Measurements from ENCODE around the gene PCK1. TPM values are rescaled to one million over a fixed set of nuclear protein-coding genes. Genes with fewer than 3 reads are reported as not detected.

The PCK1 gene
- total and polyA plus RNA-seq, 9 donors = 0.30 to 133 (median 1.9) TPM

DNA sequence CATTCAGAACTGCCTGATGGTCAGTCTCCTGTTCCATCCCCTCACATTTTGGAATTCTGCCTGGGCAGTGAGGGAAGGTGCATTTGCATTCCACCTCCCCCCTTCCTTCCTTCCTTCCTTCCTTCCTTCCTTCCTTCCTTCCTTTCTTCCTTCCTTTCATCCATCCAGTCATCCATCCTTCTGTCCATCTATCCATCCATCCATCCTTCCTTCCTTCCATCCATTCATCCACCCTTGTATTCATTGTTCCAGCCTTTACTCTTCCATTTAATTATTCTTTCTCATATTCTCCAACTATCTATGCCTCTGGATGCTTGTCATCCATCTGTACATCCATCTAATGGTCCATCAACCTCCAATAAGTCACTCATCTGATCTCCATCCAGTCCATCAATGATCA lies 14.0 kb downstream of the PCK1 start:
- no peak for DNase-seq
- no peaks in the 10 kb centered on the region for H3K9me3 ChIP-seq
- no peak overlapping the region for H3K4me3 ChIP-seq
- TF ChIP-seq EP300 (IDR thresholded peaks at IDR 0.05) = no peak
- H3K36me3 ChIP-seq = no peaks in the 10 kb centered on the region
- H3K27me3 ChIP-seq = no peaks in the 10 kb centered on the region
- intact Hi-C loops (cut with DNase I) = no loop called here
- H3K4me1 ChIP-seq (ENCODE audit: insufficient read depth) = peaks cover 2% of the 10 kb centered on the region
- H3K27ac ChIP-seq = no peak overlapping the region

DNA sequence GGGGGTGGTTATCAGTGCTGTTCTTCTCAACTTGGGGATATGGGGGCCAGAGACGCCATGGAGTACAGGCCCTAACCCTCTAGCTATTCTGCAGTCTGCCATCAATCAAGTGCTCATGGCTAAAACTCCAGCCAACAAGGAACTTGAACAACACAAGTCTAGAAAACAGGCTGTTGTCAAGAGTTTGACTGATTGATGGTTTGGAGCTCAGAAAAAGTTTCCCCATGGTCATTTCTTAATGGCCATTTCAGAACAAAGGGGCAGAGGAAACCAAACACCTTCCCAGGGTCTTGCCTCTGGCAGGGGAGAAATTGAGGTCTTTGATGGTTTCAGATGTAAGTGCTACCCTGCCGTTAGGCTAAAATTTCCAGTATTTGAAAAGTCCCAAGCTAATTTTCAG lies 15.1 kb downstream of the PCK1 start:
- intact Hi-C loops (cut with DNase I) = no loop called here
- peaks cover 2% of the 10 kb centered on the region for H3K4me1 ChIP-seq (ENCODE audit: insufficient read depth)
- 60 to 70% (median 66%) methylated on average over 2 of the region's 2 CpGs for WGBS, 3 donors

DNA sequence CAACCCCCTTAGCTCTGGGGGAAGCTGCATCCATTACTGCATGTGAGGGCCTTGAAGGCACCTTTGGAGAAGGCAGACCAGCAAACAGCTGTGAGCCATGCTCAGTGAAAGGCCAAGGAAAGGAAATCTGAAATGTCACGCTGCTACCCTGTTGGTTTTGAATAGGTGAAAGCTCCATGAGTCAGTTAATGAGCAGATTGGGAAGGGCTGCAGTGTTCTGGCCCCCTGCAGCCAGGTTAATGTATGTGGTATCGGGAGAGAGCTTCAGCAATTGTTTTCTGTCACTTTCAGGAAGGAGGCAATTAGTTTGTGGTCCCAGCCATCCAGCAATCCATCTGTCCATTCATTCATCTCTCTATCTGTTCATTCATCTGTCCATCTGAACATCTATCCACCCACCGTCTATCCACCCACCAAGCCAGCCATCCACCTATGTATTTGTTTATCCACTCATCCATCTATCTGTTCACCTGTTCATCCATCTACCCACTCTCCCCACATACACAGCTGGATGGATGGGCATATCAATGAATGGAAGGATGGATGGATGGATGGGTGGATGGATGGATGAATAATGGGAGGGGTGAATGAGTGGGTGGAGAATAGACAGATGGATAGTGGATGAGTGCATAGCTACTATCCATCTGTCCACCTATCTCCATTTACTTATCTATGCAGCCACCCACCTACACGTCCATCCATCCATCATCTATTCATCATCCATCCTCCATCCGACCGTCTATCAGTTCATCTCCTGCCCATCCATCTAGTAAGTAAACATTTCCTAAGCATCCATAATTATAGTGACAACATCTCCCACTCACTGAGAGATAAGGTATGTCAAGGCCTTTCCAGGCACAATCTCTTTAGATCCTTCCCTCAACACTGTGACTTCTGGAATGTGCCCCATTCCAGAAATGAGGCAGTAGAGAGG lies 16.0 kb downstream of the PCK1 start:
- TF ChIP-seq EP300 (IDR thresholded peaks at IDR 0.05) (no peak), POLR2A (IDR thresholded peaks at IDR 0.05) (no peak), CTCF (IDR thresholded peaks at IDR 0.05) (no peak)
- no peaks in the 10 kb centered on the region for H3K36me3 ChIP-seq
- intact Hi-C loops (cut with DNase I) = no loop called here
- no peak overlapping the region for H3K4me3 ChIP-seq
- no peaks in the 10 kb centered on the region for H3K27me3 ChIP-seq
- no peaks in the 10 kb centered on the region for H3K9me3 ChIP-seq
- WGBS, 3 donors = 65 to 69% (median 67%) methylated on average over 6 of the region's 6 CpGs
- peaks cover 2% of the 10 kb centered on the region for H3K4me1 ChIP-seq (ENCODE audit: insufficient read depth)
- no peak overlapping the region for H3K27ac ChIP-seq
- no peak for DNase-seq

More for the DNA sequence above, 15.1 kb downstream of the PCK1 start:
- Histone ChIP-seq H3K36me3 (no peaks in the 10 kb centered on the region), H3K27me3 (no peaks in the 10 kb centered on the region), H3K4me3 (no peak overlapping the region), H3K27ac (no peak overlapping the region), H3K9me3 (no peaks in the 10 kb centered on the region)
- no peak for TF ChIP-seq POLR2A (IDR thresholded peaks at IDR 0.05)
- TF ChIP-seq CTCF (IDR thresholded peaks at IDR 0.05) = no peak
- DNase-seq = no peak

DNA sequence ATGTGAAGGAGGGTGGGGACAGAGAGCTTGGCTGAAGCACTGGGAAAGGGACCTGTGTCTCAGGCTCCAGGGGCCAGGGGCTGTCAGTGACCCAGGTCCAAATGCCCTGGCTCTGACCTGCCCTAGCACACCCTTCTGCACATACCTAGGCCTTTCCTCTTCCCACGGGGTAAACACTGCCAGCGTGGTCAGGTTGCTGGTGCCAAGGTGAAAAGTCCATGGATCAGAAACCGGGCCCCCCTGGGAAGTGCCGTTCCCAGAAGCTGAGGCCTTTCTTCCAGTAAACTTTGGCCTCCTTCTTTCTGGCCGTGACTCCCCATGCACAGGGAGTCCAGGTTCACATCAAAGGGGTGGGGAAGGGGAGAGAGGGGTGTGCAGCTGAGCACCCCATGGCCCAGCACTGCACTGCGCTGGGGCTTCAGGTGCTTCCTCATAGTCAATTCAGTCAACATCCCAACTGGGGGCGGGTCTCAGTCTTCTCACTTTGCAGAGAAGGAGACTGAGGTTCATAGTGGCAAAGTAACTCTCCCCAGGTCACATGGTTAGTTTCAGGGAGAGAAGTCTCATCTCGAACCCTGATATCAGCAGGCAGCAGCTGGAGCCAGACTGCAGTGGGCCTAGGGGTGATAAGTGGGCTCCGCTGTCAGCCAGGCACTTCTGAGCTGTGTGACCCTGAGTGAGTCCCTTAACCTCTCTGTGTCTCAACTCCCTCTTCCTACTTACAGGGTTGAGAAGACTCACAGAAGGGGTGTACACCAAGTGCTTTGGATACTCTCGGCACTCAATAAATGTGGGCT lies 17.0 kb downstream of the PCK1 start:
- TF ChIP-seq CTCF (IDR thresholded peaks at IDR 0.05) (no peak), POLR2A (IDR thresholded peaks at IDR 0.05) (no peak), EP300 (IDR thresholded peaks at IDR 0.05) (no peak)
- WGBS, 3 donors = 60 to 70% (median 69%) methylated on average over 10 of the region's 10 CpGs

More for the DNA sequence above, 17.0 kb downstream of the PCK1 start:
- Histone ChIP-seq H3K4me3 (no peak overlapping the region), H3K4me1 (ENCODE audit: insufficient read depth) (peaks cover 3% of the 10 kb centered on the region), H3K27me3 (no peaks in the 10 kb centered on the region), H3K9me3 (no peaks in the 10 kb centered on the region), H3K36me3 (no peaks in the 10 kb centered on the region), H3K27ac (no peak overlapping the region)
- DNase-seq = no peak
- intact Hi-C loops (cut with DNase I) = no loop called here

All from ovary (tissue), 9 donors.